SKM-1 (cell line): Measurements from ENCODE around the gene ZNF888.
A peak's percentile ranks its signal among the peaks of the same experiment; 100 is the strongest.
"Not testable (repeated sequence)": the region's sequence is repeated elsewhere in the genome, so short reads cannot be mapped to it uniquely, and the experiment has no call there.

Source experiments
- DNase-seq: peaks from one replicate; lab custom pipeline; 2025; ENCODE audit not compliant: unreplicated experiment; lab: John Stamatoyannopoulos, UW

ZNF888 gene

DNA sequence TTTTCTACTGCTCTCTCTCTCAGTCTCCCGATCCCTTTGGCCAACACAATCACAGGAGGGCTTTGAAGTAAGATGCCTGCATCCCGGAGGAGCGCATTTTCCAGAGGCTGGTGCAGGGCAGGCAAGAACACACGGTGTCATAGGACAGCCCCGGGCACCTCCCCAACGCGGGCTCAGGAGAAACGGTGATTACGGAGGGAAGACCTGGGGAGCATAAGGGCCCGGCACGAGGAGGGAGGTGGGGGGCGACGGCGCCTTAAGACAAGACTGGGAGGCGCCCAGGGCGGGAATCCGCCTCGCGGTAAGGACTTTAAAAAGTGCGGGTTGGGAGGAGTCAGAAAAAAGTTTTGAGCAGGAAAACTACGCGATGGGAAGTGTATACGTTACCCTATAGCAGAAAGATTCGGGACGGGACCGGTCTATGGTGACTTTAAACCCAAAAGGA is 18.7 kb upstream of the ZNF888 start:
- no peak for DNase-seq

- not testable (repeated sequence) for DNase-seq
Measured at GRCh38 chr19:52941523-52941922, 18.3 kb upstream of the ZNF888 start.

GRCh38 chr19:52940905-52941304 is 17.7 kb upstream of the ZNF888 start:
- not testable (repeated sequence) for DNase-seq

- no peak for DNase-seq
Measured at GRCh38 chr19:52938761-52939160, 15.5 kb upstream of the ZNF888 start.

- DNase-seq = no peak
Measured at GRCh38 chr19:52936954-52937325, 13.7 kb upstream of the ZNF888 start.

DNA sequence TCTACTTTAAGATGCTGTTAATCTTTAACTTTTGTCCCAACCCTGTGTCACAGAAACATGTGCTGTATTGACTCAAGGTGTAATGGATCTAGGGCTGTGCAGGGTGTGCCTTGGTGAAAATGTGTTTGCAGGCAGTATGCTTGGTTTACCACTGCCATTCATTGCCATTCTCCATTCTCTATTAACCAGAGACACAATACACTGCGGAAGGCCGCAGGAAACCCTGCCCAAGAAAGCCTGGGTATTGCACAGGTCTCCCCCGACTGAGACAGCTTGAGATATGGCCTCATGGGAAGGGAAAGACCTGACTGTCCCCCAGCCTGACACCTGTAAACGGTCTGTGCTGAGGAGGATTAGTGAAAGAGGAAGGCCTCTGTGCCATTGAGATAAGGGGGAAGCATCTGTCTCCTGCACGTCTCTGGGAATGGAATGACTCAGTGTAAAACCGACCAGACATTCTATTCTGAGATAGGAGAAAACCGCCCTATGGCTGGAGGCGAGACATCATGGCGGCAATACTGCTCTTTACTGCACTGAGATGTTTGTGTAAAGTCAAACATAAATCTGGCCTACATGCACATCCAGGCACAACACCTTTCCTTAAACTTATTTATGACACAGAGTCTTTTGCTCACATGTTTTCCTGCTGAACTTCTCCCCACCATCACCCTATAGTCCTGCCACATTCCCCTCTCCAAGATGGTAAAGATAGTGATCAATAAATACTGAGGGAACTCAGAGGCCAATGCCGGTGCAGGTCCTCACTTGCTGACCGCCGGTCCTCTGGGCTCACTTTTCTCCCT is 13.1 kb upstream of the ZNF888 start:
- no peak for DNase-seq

- DNase-seq = no peak
Measured at GRCh38 chr19:52935434-52935833, 12.2 kb upstream of the ZNF888 start.

- DNase-seq = not testable (repeated sequence)
Measured at GRCh38 chr19:52924641-52925040, 1.4 kb upstream of the ZNF888 start.

GRCh38 chr19:52923778-52924593 is 758 bp upstream of the ZNF888 start:
- DNase-seq = peak; percentile 9

- DNase-seq = no peak
Measured at GRCh38 chr19:52917531-52917930, 5.7 kb downstream of the ZNF888 start.

- no peak for DNase-seq
Measured at GRCh38 chr19:52910648-52911047, 12.6 kb downstream of the ZNF888 start.

- DNase-seq = not testable (repeated sequence)
Measured at GRCh38 chr19:52904052-52904780, 19.0 kb downstream of the ZNF888 start.

- DNase-seq = no peak
Measured at GRCh38 chr19:52901842-52902241, 21.4 kb downstream of the ZNF888 start.

DNA sequence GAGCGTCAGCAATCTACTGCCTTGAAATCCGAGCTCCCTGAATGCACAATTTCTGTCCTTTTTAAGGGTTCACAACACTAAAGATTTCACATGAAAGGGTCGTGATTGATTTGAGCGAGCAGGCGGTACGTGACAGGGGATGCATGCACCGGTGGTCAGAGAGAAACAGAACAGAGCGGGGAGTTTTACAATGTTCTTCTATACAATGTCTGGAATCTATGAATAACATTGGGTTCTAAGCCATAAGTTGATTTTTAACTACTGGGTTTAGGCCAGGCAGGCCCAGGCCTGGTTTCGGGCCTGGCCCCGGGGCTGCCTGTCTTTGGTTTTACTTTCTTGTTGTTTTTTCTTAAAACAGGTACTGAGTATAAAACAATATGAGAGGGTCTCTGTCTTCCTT is 24.6 kb downstream of the ZNF888 start:
- not testable (repeated sequence) for DNase-seq

GRCh38 chr19:52898101-52898500 is 25.1 kb downstream of the ZNF888 start:
- no peak for DNase-seq

DNA sequence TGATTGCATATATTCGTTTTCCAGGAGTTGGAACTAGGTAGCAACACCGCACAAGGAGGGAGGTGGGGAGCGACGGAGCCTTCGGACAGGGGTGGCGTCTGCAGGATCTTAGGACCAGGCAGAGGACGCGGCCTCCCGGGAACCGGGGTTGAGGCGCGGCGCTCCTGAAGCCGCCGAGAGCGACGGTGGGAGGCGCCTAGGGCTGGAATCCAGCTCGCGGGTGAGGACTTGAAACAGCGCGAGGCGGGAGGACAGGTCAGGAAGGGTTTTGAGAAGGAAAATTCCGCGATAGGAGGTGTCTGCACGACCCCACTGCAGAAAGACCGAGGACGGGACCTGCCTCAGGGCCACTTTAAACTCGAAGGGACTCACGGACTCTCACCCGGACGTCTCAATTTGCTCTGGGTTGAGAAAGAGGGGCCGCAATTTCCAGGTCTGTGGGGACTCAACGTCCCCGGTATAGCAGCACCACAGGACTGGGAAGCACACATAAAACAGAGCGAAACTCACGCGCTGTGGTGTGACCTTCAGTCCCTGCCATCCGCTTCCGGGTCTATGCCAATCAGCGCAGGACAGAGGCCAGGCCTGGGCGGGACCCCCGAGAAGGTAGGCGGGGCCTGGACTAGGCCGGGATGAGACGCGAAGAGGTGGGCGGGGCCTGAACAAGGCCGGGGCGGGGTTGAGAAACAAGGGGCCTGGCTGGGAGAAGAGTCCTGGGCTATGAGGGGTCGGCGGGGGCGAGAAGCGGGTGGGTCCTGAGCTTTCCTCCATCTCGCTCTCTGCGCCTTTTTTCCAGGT is 25.9 kb downstream of the ZNF888 start, which contains the start of gene ZNF320:
ZNF320 (minus strand) TSS at position 498 of the 798 bp plus-strand sequence. CDS start 7,380 bp downstream, outside the sequence.
- DNase-seq = peak; percentile 64

DNA sequence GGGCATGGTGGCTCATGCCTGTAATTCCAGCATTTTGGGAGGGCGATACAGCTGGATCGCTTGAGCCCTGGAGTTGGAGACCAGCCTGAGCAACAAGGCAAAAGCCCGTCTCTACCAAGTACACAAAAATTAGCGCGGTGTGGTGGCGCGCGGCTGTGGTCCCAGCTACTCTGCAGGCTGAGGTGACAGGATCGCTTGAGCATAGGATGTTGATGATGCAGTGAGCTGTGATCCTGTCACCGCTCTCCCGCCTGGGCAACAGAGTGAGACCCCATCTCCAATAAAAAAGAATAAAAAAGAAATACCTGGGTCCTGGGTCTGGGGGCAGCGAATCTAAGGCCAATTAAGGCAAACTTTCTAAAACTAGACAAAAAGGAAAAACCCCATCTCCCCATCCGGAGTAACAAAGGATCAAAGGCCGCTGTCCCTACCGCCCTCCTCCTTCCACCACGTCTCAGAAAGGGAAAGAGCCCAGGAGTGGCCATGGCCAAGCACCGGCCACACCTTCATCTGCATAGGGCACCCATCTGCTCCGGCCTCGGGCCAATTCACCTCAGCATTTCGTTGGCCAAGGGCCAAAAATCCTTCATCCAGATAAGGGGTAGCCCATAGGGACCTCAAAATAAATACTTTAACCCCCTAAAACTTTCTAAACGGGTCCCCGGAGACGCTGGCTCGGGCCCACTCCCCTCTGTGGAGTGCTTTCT is 26.6 kb downstream of the ZNF888 start:
- no peak for DNase-seq

DNA sequence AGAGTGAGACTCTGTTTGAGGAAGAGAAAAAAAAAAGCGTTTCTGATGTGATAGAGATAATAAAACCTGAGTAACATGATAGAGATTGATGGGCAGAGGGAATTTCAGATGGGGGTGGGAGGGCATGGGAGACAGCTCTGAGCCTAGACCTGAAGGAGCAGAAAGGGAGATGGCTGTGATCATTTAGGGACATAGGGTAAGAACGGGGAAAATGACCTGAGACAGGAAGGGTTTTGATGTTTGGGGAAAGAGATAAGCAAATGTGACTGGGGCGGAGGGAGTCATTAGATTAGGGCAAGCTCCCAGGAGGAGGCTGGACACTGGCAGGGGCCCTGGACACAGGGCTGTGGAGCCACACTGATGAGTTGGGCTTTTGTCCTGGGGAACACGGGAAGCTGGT is 31.9 kb downstream of the ZNF888 start:
- DNase-seq = no peak

DNA sequence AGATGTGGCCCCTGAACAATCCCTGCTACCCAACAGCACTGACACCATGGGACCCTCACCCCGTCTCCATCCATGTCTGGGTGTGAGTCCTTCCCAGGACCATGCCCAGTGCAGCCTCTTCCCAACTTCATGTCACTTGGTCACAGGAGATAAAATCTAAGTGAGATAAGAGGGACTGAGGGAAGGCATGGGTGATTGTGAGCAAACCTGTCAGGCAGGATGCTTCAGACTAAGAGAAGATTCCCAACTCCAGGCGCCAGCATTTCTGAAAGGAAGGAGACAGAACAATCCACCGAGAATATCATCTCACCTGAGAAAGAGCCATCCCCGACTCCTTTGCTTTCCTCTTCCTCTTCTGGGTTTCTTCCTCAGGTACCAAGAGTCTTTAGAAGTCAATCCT is 33.3 kb downstream of the ZNF888 start:
- no peak for DNase-seq

DNA sequence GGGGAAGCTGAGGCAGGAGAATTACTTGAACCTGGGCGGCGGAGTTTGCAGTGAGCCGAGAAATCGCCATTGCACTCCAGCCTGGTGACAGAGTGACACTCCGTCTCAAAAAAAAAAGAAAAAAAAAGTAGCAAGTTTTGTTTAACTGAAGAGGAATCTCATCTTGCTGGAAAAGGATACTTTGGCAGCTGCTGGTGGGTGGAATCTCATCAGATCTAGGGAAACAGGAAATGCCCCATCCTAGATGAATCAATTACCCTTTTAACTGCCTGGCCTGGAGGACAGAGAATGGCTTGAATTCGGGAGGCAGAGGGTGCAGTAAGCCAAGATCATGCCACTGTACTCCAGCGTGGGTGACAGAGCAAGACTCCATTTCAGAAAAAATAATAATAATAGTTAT is 34.2 kb downstream of the ZNF888 start:
- no peak for DNase-seq
